Fibroblast of the aortic adventitia (primary cell): ENCODE results near the gene GNA15. TPM values are rescaled to one million over a fixed set of nuclear protein-coding genes. Genes with fewer than 3 reads are reported as not detected.

Source experiments
- DNase-seq: peaks from one replicate; pipeline ENCODE4 v3.0.0-alpha.2; 2010; ENCODE audit warnings: low read depth
- H3K4me3 ChIP-seq: 2 replicates; pipeline ENCODE4 v1.5.1; 2011; ENCODE audit warnings: low read depth, mild to moderate bottlenecking, control low read depth, low read length, moderate library complexity
- CTCF ChIP-seq: IDR thresholded peaks from 2 replicates; pipeline ENCODE4 v1.5.1; 2011; ENCODE audit warnings: mild to moderate bottlenecking, low read length, control low read depth, inconsistent platforms; ENCODE audit not compliant: insufficient read depth
- total RNA-seq: library from RNA; depleted of rRNA; stranded (reverse); fragments of >200 nt; gene quantifications from 2 replicates; pipeline ENCODE4 v1.2.3, GENCODE V29; 2012; ENCODE audit warnings: low replicate concordance

The GNA15 gene
- total RNA-seq, 1 donor, result not detected

GRCh38 chr19:3208317-3209207 is 72.7 kb downstream of the GNA15 start:
- no peak for DNase-seq
- no peak overlapping the region for H3K4me3 ChIP-seq
- no peak for TF ChIP-seq CTCF

GRCh38 chr19:3210347-3211017 is 74.6 kb downstream of the GNA15 start:
- peak; percentile 9 for DNase-seq
- no peak overlapping the region for H3K4me3 ChIP-seq
- peak; percentile 73 for TF ChIP-seq CTCF

- H3K4me3 ChIP-seq, result no peak overlapping the region
- no peak for TF ChIP-seq CTCF
- no peak for DNase-seq
These were observed 75.4 kb downstream of the GNA15 start for GRCh38 chr19:3211191-3211590.

GRCh38 chr19:3213159-3213558 is 77.3 kb downstream of the GNA15 start:
- H3K4me3 ChIP-seq, result no peak overlapping the region

More at GRCh38 chr19:3213159-3213558, 77.3 kb downstream of the GNA15 start:
- DNase-seq, result no peak
- TF ChIP-seq CTCF, result no peak

Other genes starting within 250 kb of the GNA15 start
- 3.4 and 4.8 TPM in 2 replicates for gene ZNF57, start 235.1 kb upstream of the GNA15 start, total RNA-seq
- gene ZNF77, start 191.1 kb upstream of the GNA15 start, total RNA-seq, result 5.5 and 7.8 TPM in 2 replicates
- gene TLE6, start 158.5 kb upstream of the GNA15 start, total RNA-seq, result 0.18 TPM in 1 of 2 replicates, not detected in the other
- 5.2 and 12.8 TPM in 2 replicates for gene TLE2, start 106.8 kb upstream of the GNA15 start, total RNA-seq
- gene TLE5, start 73.5 kb upstream of the GNA15 start, total RNA-seq, result 42.2 and 232 TPM in 2 replicates
- 35.1 and 65.4 TPM in 2 replicates for gene GNA11, start 41.7 kb upstream of the GNA15 start, total RNA-seq
- not detected in 2 replicates for gene S1PR4, start 42.7 kb downstream of the GNA15 start, total RNA-seq
- 20.4 and 38.3 TPM in 2 replicates for gene NCLN, start 49.9 kb downstream of the GNA15 start, total RNA-seq
- not detected in 2 replicates for gene CELF5, start 88.6 kb downstream of the GNA15 start, total RNA-seq
- 79.5 and 83.2 TPM in 2 replicates for gene NFIC, start 230.6 kb downstream of the GNA15 start, total RNA-seq